BLaER1 treated with 17β-estradiol and CSF1 and Interleukin-3, amounts not matched to agents 10 nM and 100 nM (cell line): ENCODE measurements around the gene LRRC8B.
A peak's percentile ranks its signal among the peaks of the same experiment; 100 is the strongest.

Source experiments
- H3K27ac ChIP-seq, 11 experiments: shearing (Covaris generic); formaldehyde crosslinking; 2 replicates each; pipeline ENCODE4 v1.8.1; 2022
- H3K27me3 ChIP-seq, 11 experiments: shearing (Covaris generic); formaldehyde crosslinking; 2 replicates each; pipeline ENCODE4 v1.8.1; 2022
- H3K36me3 ChIP-seq, 11 experiments: shearing (Covaris generic); formaldehyde crosslinking; 2 replicates each; pipeline ENCODE4 v1.8.1; 2022
- H3K4me1 ChIP-seq, 10 experiments: shearing (Covaris generic); formaldehyde crosslinking; 2 replicates each; pipeline ENCODE4 v1.8.1; 2022
- H3K4me2 ChIP-seq, 11 experiments: shearing (Covaris generic); formaldehyde crosslinking; 2 replicates each; pipeline ENCODE4 v1.8.1; 2022
- H3K4me3 ChIP-seq, 10 experiments: shearing (Covaris generic); formaldehyde crosslinking; 2 replicates each; pipeline ENCODE4 v1.8.1; 2022
- H3K9ac ChIP-seq, 11 experiments: shearing (Covaris generic); formaldehyde crosslinking; 2 replicates each; pipeline ENCODE4 v1.8.1; 2022
- H3K9me3 ChIP-seq, 11 experiments: shearing (Covaris generic); formaldehyde crosslinking; replicated peaks in 1 of 11; 2 replicates each; pipeline ENCODE4 v1.8.1; 2022
- H4K20me1 ChIP-seq, 11 experiments: shearing (Covaris generic); formaldehyde crosslinking; 2 replicates each; pipeline ENCODE4 v1.8.1; 2022
- Cebpa-rat ChIP-seq, 11 experiments: shearing (Covaris generic); IDR thresholded peaks; 2 replicates each; pipeline ENCODE4 v1.8.1; 2022

The LRRC8B gene

DNA sequence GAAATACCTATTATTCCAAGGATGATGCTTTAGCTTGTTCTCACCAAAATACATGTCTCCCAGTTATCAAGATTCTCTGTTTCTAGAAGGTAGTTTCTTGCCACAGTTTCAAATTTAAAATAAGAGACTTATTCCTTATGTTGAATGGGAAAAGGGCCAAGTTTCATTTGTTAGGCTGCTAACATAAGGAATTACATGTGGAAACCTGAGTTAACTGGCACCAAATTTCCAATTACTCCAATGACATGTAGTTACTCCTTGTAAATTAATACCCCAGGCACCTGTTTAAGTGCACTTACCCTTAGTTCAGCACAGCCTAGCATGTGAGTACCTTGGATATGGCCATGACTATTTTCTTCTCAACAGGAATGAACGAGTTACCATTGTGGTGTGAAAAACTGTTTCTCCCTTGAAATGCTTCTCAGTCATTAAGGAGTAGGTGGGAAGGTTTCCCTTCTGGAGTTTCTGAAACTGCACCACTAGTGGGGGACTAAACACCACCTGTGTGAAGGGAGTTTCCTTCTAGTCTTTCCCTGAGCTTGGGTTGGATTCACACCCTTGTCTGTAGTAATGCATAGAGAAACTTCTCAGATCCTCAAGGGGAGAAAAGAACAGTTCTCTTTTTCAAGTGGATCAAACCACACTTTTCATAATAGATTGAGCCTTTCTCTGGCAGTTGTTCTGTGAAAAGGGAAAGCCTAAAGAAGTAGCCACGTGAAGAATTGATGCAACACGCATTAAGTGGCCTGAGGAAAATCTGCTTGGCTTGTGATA is 76.0 kb downstream of the LRRC8B start:
- H3K4me1 ChIP-seq: peaks cover 0 to 9% (median 5%) of the 10 kb centered on the region in 10 experiments; a peak in 15 of 20 replicates
- peaks cover 0 to 22% (median 5%) of the 10 kb centered on the region in 11 experiments; a peak in 5 of 22 replicates for H3K36me3 ChIP-seq
- H3K4me3 ChIP-seq: no peak overlapping the region
- H3K27me3 ChIP-seq: no peaks in the 10 kb centered on the region
- no peak overlapping the region for H3K4me2 ChIP-seq
- TF ChIP-seq Cebpa-rat (IDR thresholded peaks at IDR 0.05): no peak
- H3K27ac ChIP-seq: no peak overlapping the region
- H4K20me1 ChIP-seq: no peaks in the 10 kb centered on the region
- no peak overlapping the region for H3K9ac ChIP-seq
- no peaks in the 10 kb centered on the region for H3K9me3 ChIP-seq

GRCh38 chr1:89602871-89603404 is 78.3 kb downstream of the LRRC8B start:
- no peaks in the 10 kb centered on the region for H3K27me3 ChIP-seq
- no peak overlapping the region for H3K4me2 ChIP-seq
- H3K4me1 ChIP-seq: peaks cover 7 to 26% (median 19%) of the 10 kb centered on the region in 10 experiments; a peak in 19 of 20 replicates
- no peak overlapping the region for H3K9ac ChIP-seq
- H3K9me3 ChIP-seq: no peaks in the 10 kb centered on the region
- H3K27ac ChIP-seq: no peak overlapping the region
- no peak overlapping the region for H3K4me3 ChIP-seq
- TF ChIP-seq Cebpa-rat (IDR thresholded peaks at IDR 0.05): no peak
- H3K36me3 ChIP-seq: peaks cover 0 to 12% (median 3%) of the 10 kb centered on the region in 11 experiments; a peak in 2 of 22 replicates
- no peaks in the 10 kb centered on the region for H4K20me1 ChIP-seq

GRCh38 chr1:89603651-89604413 is 79.2 kb downstream of the LRRC8B start:
- Histone ChIP-seq H3K4me1 (peaks cover 16 to 34% (median 28%) of the 10 kb centered on the region in 10 experiments; a peak in 19 of 20 replicates), H3K36me3 (peaks cover 0 to 18% (median 5%) of the 10 kb centered on the region in 11 experiments; a peak in 14 of 22 replicates)

DNA sequence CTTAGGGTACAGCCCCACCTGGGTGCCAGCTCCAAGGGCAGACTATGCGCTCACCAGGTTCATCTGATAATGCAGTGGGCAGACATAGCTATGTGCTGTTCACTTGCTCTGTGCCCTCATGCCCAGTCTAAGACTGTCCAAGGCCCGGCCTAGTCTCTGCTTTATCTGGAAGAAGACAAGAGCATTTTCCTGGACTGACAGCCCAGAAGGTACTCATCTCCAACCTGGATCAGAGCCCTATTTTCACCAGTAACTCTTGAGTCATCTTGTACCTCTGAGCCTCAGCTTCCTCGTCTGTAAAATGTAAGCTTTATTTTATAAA is 79.7 kb downstream of the LRRC8B start:
- peaks cover 0 to 24% (median 11%) of the 10 kb centered on the region in 11 experiments; a peak in 17 of 22 replicates for H3K36me3 ChIP-seq
- H3K9me3 ChIP-seq: peaks cover 0 to 7% (median 0%) of the 10 kb centered on the region in 11 experiments; a peak in 4 of 22 replicates
- H3K9ac ChIP-seq: no peak overlapping the region
- peaks cover 17 to 37% (median 29%) of the 10 kb centered on the region in 10 experiments; a peak in 19 of 20 replicates for H3K4me1 ChIP-seq
- H3K4me2 ChIP-seq: no peak overlapping the region
- TF ChIP-seq Cebpa-rat (IDR thresholded peaks at IDR 0.05): no peak
- H3K27ac ChIP-seq: no peak overlapping the region
- no peak overlapping the region for H3K4me3 ChIP-seq
- no peaks in the 10 kb centered on the region for H3K27me3 ChIP-seq
- H4K20me1 ChIP-seq: no peaks in the 10 kb centered on the region

More at GRCh38 chr1:89603651-89604413, 79.2 kb downstream of the LRRC8B start:
- H3K9me3 ChIP-seq: 0 out of 22 replicates have a peak, but pooled peaks cover 0 to 2% (median 0%) of the 10 kb centered on the region in 11 experiments
- TF ChIP-seq Cebpa-rat (IDR thresholded peaks at IDR 0.05): no peak
- no peaks in the 10 kb centered on the region for H4K20me1 ChIP-seq
- no peak overlapping the region for H3K4me3 ChIP-seq
- no peak overlapping the region for H3K27ac ChIP-seq
- no peak overlapping the region for H3K4me2 ChIP-seq
- no peaks in the 10 kb centered on the region for H3K27me3 ChIP-seq
- H3K9ac ChIP-seq: no peak overlapping the region

DNA sequence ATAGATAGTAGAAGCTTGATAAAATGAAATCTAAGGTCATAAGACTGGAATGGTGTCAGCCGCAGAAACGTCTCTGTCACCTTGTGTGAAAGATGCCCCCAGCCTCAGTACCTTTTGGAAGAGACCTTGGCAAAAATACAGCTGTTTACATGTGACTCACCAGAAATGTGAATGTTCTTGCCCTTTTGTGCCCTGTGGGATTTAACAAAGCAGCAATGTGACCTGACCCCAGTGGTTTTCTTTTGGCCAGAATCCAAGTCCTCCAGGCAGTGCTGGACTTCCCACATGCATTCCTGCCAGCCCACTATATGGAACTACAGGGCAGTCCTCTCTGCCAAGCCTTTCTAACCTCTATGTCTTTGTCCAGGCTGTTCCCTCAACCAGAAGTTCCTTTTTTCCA is 81.1 kb downstream of the LRRC8B start:
- Histone ChIP-seq H3K9ac (no peak overlapping the region), H3K4me3 (no peak overlapping the region), H3K4me2 (peak overlapping the region in 7 of 11 experiments; percentile 5 to 70 (median 32); a peak in 10 of 22 replicates), H3K27ac (no peak overlapping the region), H3K9me3 (peaks cover 0 to 15% (median 0%) of the 10 kb centered on the region in 11 experiments; a peak in 4 of 22 replicates), H3K4me1 (peaks cover 17 to 38% (median 32%) of the 10 kb centered on the region in 10 experiments; a peak in 19 of 20 replicates), H3K36me3 (peaks cover 4 to 37% (median 24%) of the 10 kb centered on the region in 11 experiments; a peak in 19 of 22 replicates), H4K20me1 (no peaks in the 10 kb centered on the region), H3K27me3 (no peaks in the 10 kb centered on the region)
- TF ChIP-seq Cebpa-rat (IDR thresholded peaks at IDR 0.05): no peak

DNA sequence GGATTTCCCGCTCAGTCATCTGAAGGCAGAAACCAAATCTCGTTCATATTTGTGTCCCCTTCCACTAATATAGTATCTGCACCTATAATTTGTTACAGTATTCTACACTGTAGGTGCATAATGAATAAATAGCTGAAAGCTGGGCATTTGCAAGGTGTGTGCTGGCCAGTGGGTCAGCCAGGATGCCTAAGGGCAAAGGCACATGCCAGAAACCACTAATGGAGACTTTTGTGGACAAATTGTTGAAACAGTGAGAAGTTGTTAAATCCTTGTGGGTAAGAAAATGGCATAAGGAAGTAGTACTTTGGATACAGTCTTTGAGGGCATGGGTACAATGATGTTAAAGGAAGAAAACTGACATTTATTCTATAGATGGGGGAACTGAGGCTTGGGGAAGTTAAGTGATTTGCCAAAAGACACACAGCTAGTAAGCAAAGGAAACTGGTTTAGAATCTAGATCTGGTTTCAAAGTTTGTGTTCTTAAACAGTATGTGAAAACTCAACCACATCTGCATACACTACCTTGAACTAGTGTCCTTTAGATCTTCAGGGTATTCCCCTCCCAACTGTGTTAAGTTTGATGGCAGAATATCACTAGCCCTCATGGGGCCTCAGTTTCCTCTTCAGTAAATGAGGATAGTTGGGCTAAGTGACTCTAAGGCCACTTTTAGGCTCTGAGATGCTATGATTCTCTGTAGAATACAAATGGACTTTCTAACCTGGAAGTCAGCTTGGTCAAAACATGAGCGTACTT is 81.8 kb downstream of the LRRC8B start:
- Histone ChIP-seq H3K4me3 (no peak overlapping the region), H4K20me1 (no peaks in the 10 kb centered on the region), H3K9me3 (peaks cover 0 to 15% (median 0%) of the 10 kb centered on the region in 11 experiments; a peak in 4 of 22 replicates), H3K9ac (no peak overlapping the region), H3K27ac (no peak overlapping the region), H3K27me3 (no peaks in the 10 kb centered on the region), H3K4me1 (peaks cover 17 to 44% (median 34%) of the 10 kb centered on the region in 10 experiments; a peak in 19 of 20 replicates), H3K4me2 (peak overlapping the region in 4 of 11 experiments; percentile 14 to 70 (median 36); a peak in 3 of 22 replicates), H3K36me3 (peaks cover 4 to 38% (median 26%) of the 10 kb centered on the region in 11 experiments; a peak in 19 of 22 replicates)
- TF ChIP-seq Cebpa-rat (IDR thresholded peaks at IDR 0.05): no peak

- Histone ChIP-seq H3K4me1 (peaks cover 22 to 50% (median 38%) of the 10 kb centered on the region in 10 experiments; a peak in 19 of 20 replicates), H3K27me3 (no peaks in the 10 kb centered on the region), H3K36me3 (peaks cover 4 to 38% (median 26%) of the 10 kb centered on the region in 11 experiments; a peak in 19 of 22 replicates), H4K20me1 (no peaks in the 10 kb centered on the region), H3K9ac (no peak overlapping the region), H3K27ac (no peak overlapping the region), H3K4me3 (no peak overlapping the region), H3K9me3 (peaks cover 0 to 15% (median 0%) of the 10 kb centered on the region in 11 experiments; a peak in 4 of 22 replicates), H3K4me2 (peak overlapping the region in 4 of 11 experiments; percentile 10 to 52 (median 32); a peak in 3 of 22 replicates)
- no peak for TF ChIP-seq Cebpa-rat (IDR thresholded peaks at IDR 0.05)
Measured at GRCh38 chr1:89607156-89607555, 82.5 kb downstream of the LRRC8B start.
